Astrocyte of the cerebellum (primary cell): Measurements from ENCODE around the gene BACE2.

ENCODE experiments used
- DNase-seq: peaks from one replicate; pipeline ENCODE4 v3.0.0-alpha.2; 2011; ENCODE audit warnings: low read depth
- H3K4me3 ChIP-seq: 2 replicates; pipeline ENCODE4 v1.5.1; 2011; ENCODE audit warnings: mild to moderate bottlenecking, low read depth, low read length, moderate library complexity
- CTCF ChIP-seq: IDR thresholded peaks from 2 replicates; pipeline ENCODE4 v1.5.1; 2012; ENCODE audit warnings: low read length, low read depth, moderate library complexity, mild to moderate bottlenecking; ENCODE audit errors: missing control alignments
- in situ Hi-C: cut with HindIII; loops from 2 replicates; pipeline ENCODE4 v1.10.0; 2017; ENCODE audit warnings: low sequenced_read_pairs

The BACE2 gene

DNA sequence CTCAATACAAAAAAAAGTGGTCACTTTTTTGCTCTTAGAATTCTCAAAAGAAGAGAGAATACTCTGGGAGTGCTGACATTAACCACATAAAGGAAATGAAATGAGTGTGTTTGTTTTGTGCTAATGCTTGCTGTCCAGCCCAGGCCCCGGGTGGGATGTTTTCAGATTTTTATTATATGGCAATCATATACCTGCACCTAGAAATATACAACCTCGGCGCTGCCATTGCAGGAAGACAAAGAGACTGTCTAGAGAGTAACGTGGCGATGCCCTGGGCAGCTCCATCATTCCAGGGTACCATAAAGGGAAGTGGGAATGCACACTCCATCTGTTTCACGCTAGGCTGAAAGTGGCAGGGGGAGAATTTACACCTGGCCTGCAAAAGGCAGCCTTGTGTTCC, 7.1 kb downstream of the BACE2 start:
- no peak for TF ChIP-seq CTCF
- in situ Hi-C loops = no loop called here
- no peak for DNase-seq
- H3K4me3 ChIP-seq = no peak overlapping the region

DNA sequence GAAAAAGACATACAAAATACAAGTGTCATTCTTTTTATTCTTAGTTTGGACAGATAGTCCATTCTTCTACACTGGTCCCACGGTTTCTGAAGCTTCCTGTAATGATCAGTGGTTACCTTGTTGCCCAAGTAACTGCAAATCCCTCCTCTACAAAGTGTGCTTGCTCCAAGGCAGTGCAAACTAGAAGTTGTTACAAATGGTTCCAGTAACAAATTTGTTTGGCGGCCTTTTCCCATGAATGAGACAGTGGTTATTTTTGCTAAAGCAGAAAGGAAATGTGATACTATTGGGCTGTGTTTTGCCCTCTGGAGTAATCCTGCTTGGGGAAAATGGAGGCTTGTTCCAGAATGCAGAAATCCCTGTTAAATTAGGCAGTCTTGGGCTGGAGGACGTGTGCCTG, 8.9 kb downstream of the BACE2 start:
- no peak for DNase-seq
- H3K4me3 ChIP-seq = no peak overlapping the region
- TF ChIP-seq CTCF = no peak
- in situ Hi-C loops = no loop called here

DNA sequence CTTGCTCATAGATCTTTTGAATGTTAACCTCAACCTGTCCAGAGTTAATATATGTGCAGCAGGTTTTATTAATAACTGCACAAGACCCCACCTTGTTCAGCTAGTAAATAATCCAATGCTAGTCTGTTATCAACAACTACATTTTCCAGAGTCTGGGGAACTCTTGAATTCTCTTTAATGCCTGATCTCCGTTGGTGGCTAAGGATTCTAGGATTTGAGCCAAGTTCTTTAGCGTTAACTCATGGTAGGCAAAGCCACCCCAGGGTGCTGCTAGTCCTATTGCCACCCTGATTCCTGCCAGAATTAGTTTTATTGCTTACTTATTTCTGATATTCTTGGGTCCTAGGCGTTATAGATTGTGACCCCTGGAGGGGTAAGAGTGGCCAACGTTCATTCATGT, 12.8 kb downstream of the BACE2 start:
- H3K4me3 ChIP-seq = no peak overlapping the region
- in situ Hi-C loops = no loop called here
- DNase-seq = no peak
- no peak for TF ChIP-seq CTCF

GRCh38 chr21:41182547-41182946, 14.6 kb downstream of the BACE2 start:
- H3K4me3 ChIP-seq = no peak overlapping the region
- no peak for TF ChIP-seq CTCF
- in situ Hi-C loops = no loop called here
- no peak for DNase-seq

DNA sequence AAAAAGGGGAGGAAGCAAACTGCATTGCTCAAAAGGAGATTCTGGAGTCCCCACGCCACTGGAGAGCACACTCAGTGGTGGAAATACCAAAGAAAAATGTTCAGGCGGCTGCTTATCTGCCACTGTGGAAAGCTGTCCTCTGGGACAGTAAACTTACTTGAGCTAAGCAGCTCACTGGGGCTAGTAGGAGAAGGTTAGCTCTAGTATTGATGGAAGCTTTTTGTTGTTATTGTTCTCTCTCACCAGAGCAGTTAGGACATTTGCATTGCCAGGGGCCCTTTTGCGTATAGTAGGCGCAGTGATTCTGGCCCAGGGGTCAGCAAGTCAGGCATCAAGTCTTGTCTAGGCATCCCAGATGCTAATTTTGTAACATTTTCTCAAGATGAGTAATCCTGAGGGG, 15.6 kb downstream of the BACE2 start:
- in situ Hi-C loops = no loop called here
- no peak for TF ChIP-seq CTCF
- no peak for DNase-seq
- H3K4me3 ChIP-seq = no peak overlapping the region

GRCh38 chr21:41185802-41186201, 17.8 kb downstream of the BACE2 start:
- no peak for TF ChIP-seq CTCF
- in situ Hi-C loops = no loop called here
- H3K4me3 ChIP-seq = no peak overlapping the region
- no peak for DNase-seq
